AG09309 (cell line): Measurements from ENCODE around the gene FAAP20.

Source experiments
- DNase-seq: peaks from one replicate; pipeline ENCODE4 v3.0.0-alpha.2; 2010; ENCODE audit warnings: low read depth
- H3K4me3 ChIP-seq: 2 replicates; pipeline ENCODE4 v1.5.1; 2011; ENCODE audit warnings: mild to moderate bottlenecking, low read depth, low read length, moderate library complexity; ENCODE audit not compliant: control insufficient read depth
- CTCF ChIP-seq: IDR thresholded peaks from 2 replicates; pipeline ENCODE4 v1.5.1; 2011; ENCODE audit warnings: mild to moderate bottlenecking, low read depth, low read length, inconsistent platforms; ENCODE audit not compliant: insufficient read depth, control insufficient read depth; ENCODE audit errors: missing control alignments

The FAAP20 gene

GRCh38 chr1:2175681-2176454 lies 18.7 kb downstream of the FAAP20 start:
- no peak for TF ChIP-seq CTCF
- no peak overlapping the region for H3K4me3 ChIP-seq
- DNase-seq = no peak

- no peak for TF ChIP-seq CTCF
- H3K4me3 ChIP-seq = peak overlapping the region; percentile 40
- DNase-seq = no peak
Observed at GRCh38 chr1:2175055-2175414, 19.5 kb downstream of the FAAP20 start.

GRCh38 chr1:2174348-2175054 lies 20.1 kb downstream of the FAAP20 start:
- H3K4me3 ChIP-seq = peak overlapping the region; percentile 40
- TF ChIP-seq CTCF = peak; percentile 98
- peak; percentile 7 for DNase-seq

GRCh38 chr1:2173546-2174347 lies 20.8 kb downstream of the FAAP20 start:
- no peak for DNase-seq
- TF ChIP-seq CTCF = no peak
- no peak overlapping the region for H3K4me3 ChIP-seq

GRCh38 chr1:2172551-2173146 lies 21.9 kb downstream of the FAAP20 start:
- no peak for TF ChIP-seq CTCF

GRCh38 chr1:2172012-2172411 lies 22.6 kb downstream of the FAAP20 start:
- no peak for TF ChIP-seq CTCF

More at GRCh38 chr1:2172551-2173146, 21.9 kb downstream of the FAAP20 start:
- H3K4me3 ChIP-seq = no peak overlapping the region
- DNase-seq = no peak

More at GRCh38 chr1:2172012-2172411, 22.6 kb downstream of the FAAP20 start:
- H3K4me3 ChIP-seq = no peak overlapping the region
- DNase-seq = no peak
